Panc1 (cell line): Measurements from ENCODE around the gene DALRD3. TPM values are rescaled to one million over a fixed set of nuclear protein-coding genes. Genes with fewer than 3 reads are reported as not detected.

Experiments used
- ATAC-seq: fragments of 200-7000 bp; cut with Tn5 transposase; 2 replicates; pipeline ENCODE4 v1.9.1; 2020; ENCODE audit warnings: mild to moderate bottlenecking, moderate library complexity
- BruUV-seq: library from RNA; stranded (reverse); fragments of 400-500 nt; replicated peaks from 2 replicates; lab custom pipeline; 2021; lab: Mats Ljungman, UMichigan
- CTCF ChIA-PET: fragments of 300-600 bp; sonication (Branson Sonifier 250); formaldehyde crosslinking; loops from one replicate; lab custom pipeline; 2022; ENCODE audit warnings: antibody characterized with exemption; lab: Charles Lee
- POLR2A ChIA-PET: fragments of 300-600 bp; sonication (Branson Sonifier 250); formaldehyde crosslinking; loops from one replicate; lab custom pipeline; 2022; ENCODE audit warnings: antibody characterized with exemption; lab: Charles Lee
- DNase-seq: peaks from one replicate; pipeline ENCODE4 v3.0.0-alpha.2; 2010; ENCODE audit warnings: low read depth, low spot score
- H3K27ac ChIP-seq: 2 replicates; pipeline ENCODE4 v1.5.1; 2011; ENCODE audit warnings: mild to moderate bottlenecking, low read length, inconsistent platforms
- H3K27me3 ChIP-seq: fragments of 200-500 bp; sonication (Bioruptor generic); 2 replicates; pipeline ENCODE4 v1.6.0; 2014; ENCODE audit warnings: low read length, inconsistent platforms; ENCODE audit not compliant: control insufficient read depth, insufficient read depth
- H3K36me3 ChIP-seq: fragments of 200-500 bp; sonication (Bioruptor generic); 2 replicates; pipeline ENCODE4 v1.5.1; 2014; ENCODE audit warnings: inconsistent platforms, mild to moderate bottlenecking, low read length, moderate library complexity; ENCODE audit not compliant: control insufficient read depth, insufficient read depth
- H3K4me1 ChIP-seq: 2 replicates; pipeline ENCODE4 v1.5.1; 2011; ENCODE audit warnings: inconsistent platforms, mild to moderate bottlenecking, low read length, moderate library complexity; ENCODE audit not compliant: control insufficient read depth, insufficient read depth
- H3K4me3 ChIP-seq, 2 experiments: 2 replicates each; pipeline ENCODE4 v1.5.1; 2011 to 2012; ENCODE audit warnings: low read depth in 2 of 2, low read length in 2 of 2, mild to moderate bottlenecking in 2 of 2, inconsistent platforms in 1 of 2, moderate library complexity in 1 of 2
- H3K9me3 ChIP-seq: fragments of 200-500 bp; sonication (Bioruptor generic); 2 replicates; pipeline ENCODE4 v1.5.1; 2014; ENCODE audit warnings: low read depth, mild to moderate bottlenecking, inconsistent platforms, low read length, moderate library complexity; ENCODE audit not compliant: control insufficient read depth, insufficient read depth
- CTCF ChIP-seq: fragments of 450-650 bp; IDR thresholded peaks from 2 replicates; pipeline ENCODE4 v1.5.1; 2017; ENCODE audit warnings: mild to moderate bottlenecking
- POLR2AphosphoS5 ChIP-seq: IDR thresholded peaks from 2 replicates; pipeline ENCODE4 v1.6.1; 2012; ENCODE audit warnings: mild to moderate bottlenecking, low read depth, low read length, moderate library complexity
- REST ChIP-seq, 2 experiments: IDR thresholded peaks; 2 replicates each; pipeline ENCODE4 v1.6.1; 2011 to 2012; ENCODE audit warnings: low read depth in 2 of 2, control low read depth in 1 of 2, low read length in 1 of 2, mild to moderate bottlenecking in 1 of 2, moderate library complexity in 1 of 2; ENCODE audit not compliant: insufficient read depth in 1 of 2
- SIN3A ChIP-seq: IDR thresholded peaks from 2 replicates; pipeline ENCODE4 v1.6.1; 2012; ENCODE audit warnings: low read depth, mild to moderate bottlenecking, low read length, moderate library complexity, borderline replicate concordance; ENCODE audit not compliant: insufficient read depth
- TCF7L2 ChIP-seq: IDR thresholded peaks from 2 replicates; pipeline ENCODE4 v1.6.1; 2011; ENCODE audit warnings: mild to moderate bottlenecking, low read depth, low read length, inconsistent platforms
- in situ Hi-C: cut with HindIII; loops from 2 replicates; pipeline ENCODE4 v1.10.0; 2016; ENCODE audit warnings: low sequenced_read_pairs, low pct_unique_long_range_greater_than_20kb
- intact Hi-C: fragments of 100-400 bp; cut with micrococcal nuclease; formaldehyde crosslinking; loops from one replicate; pipeline ENCODE4 v1.10.0; 2022; ENCODE audit not compliant: unreplicated experiment
- total RNA-seq: library from RNA; stranded (reverse); gene quantifications from one replicate; pipeline ENCODE4 v1.2.1, GENCODE V29; 2021; ENCODE audit not compliant: unreplicated experiment

The DALRD3 gene
- total RNA-seq, 1 experiment from 2014 or later, result 22.5 TPM

- intact Hi-C loops, result no loop called here
- H3K4me1 ChIP-seq, result peaks cover 34% of the 10 kb centered on the region
- POLR2A ChIA-PET, result interaction anchor here (0.6 to 1.2 kb wide), 2 partner anchors 17 to 258 kb away, joined by 3 to 9 read pairs; partner anchors contain the start of gene WDR6
Observed at GRCh38 chr3:49023775-49024174, 5.4 kb upstream of the DALRD3 start.

GRCh38 chr3:49022688-49023171 is 4.3 kb upstream of the DALRD3 start:
- H3K9me3 ChIP-seq, result no peaks in the 10 kb centered on the region
- DNase-seq (no peak), ATAC-seq (no peak)
- in situ Hi-C loops (no loop called here), intact Hi-C loops (no loop called here)
- peak overlapping the region; percentile 86 for H3K27ac ChIP-seq
- ChIA-PET CTCF (no interaction called here), POLR2A (interaction anchor here (0.5 to 1.2 kb wide), 3 partner anchors 16 to 56 kb away, joined by 5 to 9 read pairs (median 6); partner anchors contain the start of gene WDR6)
- no peak for TF ChIP-seq SIN3A
- TF ChIP-seq POLR2AphosphoS5, result no peak; the same call in 1 of the 2 replicates
- TF ChIP-seq REST (IDR thresholded peaks at IDR 0.05; ENCODE audit: insufficient read depth in 1 of 2, low read depth in 2 of 2, low read length in 1 of 2), result no peak
- TF ChIP-seq TCF7L2, result no peak
- TF ChIP-seq CTCF, result no peak
- peaks cover 9% of the 10 kb centered on the region for H3K36me3 ChIP-seq
- peaks cover 24% of the 10 kb centered on the region; the same call in 1 of the 2 replicates for H3K4me1 ChIP-seq
- no peaks in the 10 kb centered on the region for H3K27me3 ChIP-seq
- BruUV-seq, result no TSS peak
- peak overlapping the region; percentile 71 to 90 for H3K4me3 ChIP-seq

More at GRCh38 chr3:49023775-49024174, 5.4 kb upstream of the DALRD3 start:
- no peak for TF ChIP-seq TCF7L2
- no peak for TF ChIP-seq REST (IDR thresholded peaks at IDR 0.05; ENCODE audit: insufficient read depth in 1 of 2, low read depth in 2 of 2, low read length in 1 of 2)
- TF ChIP-seq POLR2AphosphoS5, result no peak
- no peak for TF ChIP-seq CTCF
- no peak for TF ChIP-seq SIN3A
- in situ Hi-C loops, result no loop called here
- CTCF ChIA-PET, result no interaction called here
- Histone ChIP-seq H3K27ac (no peak overlapping the region), H3K9me3 (no peaks in the 10 kb centered on the region), H3K36me3 (peaks cover 9% of the 10 kb centered on the region), H3K4me3 (no peak overlapping the region), H3K27me3 (no peaks in the 10 kb centered on the region)
- BruUV-seq, result no TSS peak
- DNase-seq (no peak), ATAC-seq (no peak)
